Naive thymus-derived CD4-positive, alpha-beta T cell (primary cell): ENCODE measurements around the gene JUND. TPM values are rescaled to one million over a fixed set of nuclear protein-coding genes. Genes with fewer than 3 reads are reported as not detected.

ENCODE experiments used
- ATAC-seq: fragments of 150-1000 bp; cut with Tn5 transposase; 2 replicates; pipeline ENCODE4 v1.10.0; 2021; ENCODE audit warnings: mild to moderate bottlenecking, moderate library complexity
- CTCF ChIA-PET: fragments of 350-600 bp; sonication (Branson Sonifier 250); formaldehyde crosslinking; loops from one replicate; lab custom pipeline; 2021; ENCODE audit warnings: antibody characterized with exemption; lab: Charles Lee
- POLR2A ChIA-PET: fragments of 350-600 bp; sonication (Branson Sonifier 250); formaldehyde crosslinking; loops from one replicate; lab custom pipeline; 2021; ENCODE audit warnings: antibody characterized with exemption, inconsistent platforms; lab: Charles Lee
- DNase-seq, 9 donors: peaks; one replicate each; pipeline versions ENCODE4 v3.0.0 to v3.0.0-alpha.2; 2020 to 2022; ENCODE audit warnings: mixed read lengths in 1 of 9
- H3K27ac ChIP-seq: one replicate; pipeline ENCODE4 v1.7.0; 2013; ENCODE audit warnings: mild to moderate bottlenecking, low read depth, low read length, moderate library complexity
- H3K27me3 ChIP-seq, 2 donors: one replicate each; pipeline ENCODE4 v1.7.0; 2013; ENCODE audit warnings: low read length in 2 of 2, mild to moderate bottlenecking in 2 of 2, moderate library complexity in 2 of 2; ENCODE audit not compliant: control insufficient read depth in 2 of 2, insufficient read depth in 2 of 2
- H3K36me3 ChIP-seq, 3 experiments: 1 replicate in 2 of 3; 2 replicates in 1 of 3; pipeline ENCODE4 v1.7.0; 2013; ENCODE audit warnings: low read length in 3 of 3, mild to moderate bottlenecking in 3 of 3, moderate library complexity in 1 of 3; ENCODE audit not compliant: insufficient read depth in 3 of 3, control insufficient read depth in 2 of 3
- H3K4me1 ChIP-seq, 2 donors: one replicate each; pipeline ENCODE4 v1.7.0; 2013; ENCODE audit warnings: low read length in 2 of 2, mild to moderate bottlenecking in 2 of 2, moderate library complexity in 1 of 2; ENCODE audit not compliant: control insufficient read depth in 2 of 2, insufficient read depth in 2 of 2
- H3K4me3 ChIP-seq: 2 replicates; pipeline ENCODE4 v1.7.0; 2013; ENCODE audit warnings: mild to moderate bottlenecking, low read length
- H3K9me3 ChIP-seq, 3 experiments: 1 replicate in 2 of 3; 2 replicates in 1 of 3; pipeline ENCODE4 v1.7.0; 2013; ENCODE audit warnings: low read length in 3 of 3; ENCODE audit not compliant: control insufficient read depth in 2 of 3
- H3K27ac Mint-ChIP-seq, 9 donors: one replicate each; pipeline ENCODE4 v1.8.0; 2020 to 2022; ENCODE audit warnings: mixed read lengths in 9 of 9, mild to moderate bottlenecking in 8 of 9, moderate library complexity in 5 of 9, inconsistent platforms in 2 of 9
- H3K27me3 Mint-ChIP-seq, 5 donors: one replicate each; pipeline ENCODE4 v1.8.0; 2021 to 2022; ENCODE audit warnings: mixed read lengths in 5 of 5, mild to moderate bottlenecking in 1 of 5
- H3K36me3 Mint-ChIP-seq, 5 donors: one replicate each; pipeline ENCODE4 v1.8.0; 2020 to 2022; ENCODE audit warnings: mixed read lengths in 5 of 5, mild to moderate bottlenecking in 3 of 5, inconsistent platforms in 1 of 5
- H3K4me1 Mint-ChIP-seq, 7 donors: one replicate each; pipeline ENCODE4 v1.8.0; 2020 to 2022; ENCODE audit warnings: mixed read lengths in 7 of 7, mild to moderate bottlenecking in 3 of 7, inconsistent platforms in 1 of 7
- H3K4me3 Mint-ChIP-seq, 10 donors: one replicate each; pipeline ENCODE4 v1.8.0; 2020 to 2022; ENCODE audit warnings: mild to moderate bottlenecking in 10 of 10, mixed read lengths in 10 of 10, moderate library complexity in 6 of 10, inconsistent platforms in 2 of 10
- H3K9me3 Mint-ChIP-seq, 11 donors: one replicate each; pipeline ENCODE4 v1.8.0; 2020 to 2022; ENCODE audit warnings: mixed read lengths in 11 of 11, mild to moderate bottlenecking in 4 of 11, inconsistent platforms in 1 of 11, moderate library complexity in 1 of 11
- intact Hi-C, 2 donors: fragments of 100-400 bp; cut with micrococcal nuclease; formaldehyde crosslinking; loops; one replicate each; pipeline ENCODE4 v1.15.1; 2023
- polyA plus RNA-seq, 2 donors: library from polyadenylated mRNA; unstranded; fragments of 300-500 nt; fragmentation: Illumina TruSeq; gene quantifications; one replicate each; pipeline ENCODE4 v1.2.3, GENCODE V29; 2021
- total RNA-seq, 6 experiments: library from RNA in 5 of 6; stranded (reverse) in 5 of 6; gene quantifications; 1 replicate in 5 of 6; 2 replicates in 1 of 6; pipeline ENCODE4 v1.2.3 and lab custom pipeline; 2021 to 2026

JUND gene
- total and polyA plus RNA-seq, 7 experiments from 2014 or later = 29.0 to 1,360 (median 234) TPM

DNA sequence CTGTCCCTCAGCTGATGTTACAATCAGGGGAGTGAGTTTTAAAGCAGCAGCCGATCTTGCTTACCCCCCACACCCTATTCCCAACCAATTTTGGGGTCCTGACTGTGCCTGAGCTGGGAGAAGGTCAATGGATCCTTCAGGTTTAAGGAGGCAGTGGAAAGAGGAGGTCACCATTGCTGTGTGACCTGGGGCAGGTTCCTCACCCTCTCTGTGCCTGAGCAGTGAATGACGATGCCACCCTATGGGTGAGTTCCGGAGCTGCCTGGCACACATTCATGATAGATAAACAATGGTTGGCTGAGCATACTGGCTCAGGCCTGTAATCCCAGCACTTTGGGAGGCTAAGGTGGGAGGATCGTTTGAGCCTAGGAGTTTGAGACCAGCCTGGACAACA lies 20.3 kb upstream of the JUND start:
- peaks cover 10 to 42% (median 33%) of the 10 kb centered on the region in 7 donors for H3K4me1 Mint-ChIP-seq

DNA sequence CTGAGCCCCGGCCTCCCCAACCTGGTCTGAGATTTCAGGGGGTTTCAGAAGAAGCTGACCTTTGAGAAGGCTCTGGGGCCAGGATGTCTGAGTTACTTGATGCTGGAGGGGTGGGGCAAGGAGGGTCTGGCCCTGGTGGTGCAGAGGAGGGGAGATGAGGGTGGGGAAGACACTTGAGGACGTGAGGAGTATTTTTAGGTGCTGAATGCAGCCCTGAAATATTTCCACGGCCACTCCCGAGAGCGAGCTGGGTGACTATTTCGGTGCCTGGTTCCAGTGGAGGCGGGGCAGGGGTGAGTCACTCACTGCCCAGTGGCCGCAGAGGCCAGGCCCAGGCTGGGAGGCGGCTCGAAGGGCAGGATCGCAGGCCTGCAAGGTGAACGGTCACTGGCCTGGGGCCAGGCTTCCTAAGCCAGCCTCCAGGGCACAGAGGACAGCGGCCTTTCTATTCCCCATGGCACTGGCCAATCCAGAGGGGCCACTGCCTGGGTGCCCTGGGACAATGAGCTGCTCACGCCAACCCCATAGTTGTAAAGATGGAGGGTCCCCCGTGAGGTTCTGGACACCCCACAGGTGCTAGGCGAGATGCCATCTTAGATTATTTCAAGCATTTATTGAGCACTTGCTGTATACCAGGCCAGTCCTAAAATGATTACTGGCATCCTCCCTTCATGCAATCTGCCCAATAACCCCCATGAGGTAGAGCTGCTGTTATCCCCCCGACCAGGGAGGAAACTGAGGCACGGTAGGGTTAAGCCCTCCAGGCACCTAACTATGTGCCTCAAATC lies 19.7 kb upstream of the JUND start:
- POLR2A ChIA-PET = interaction anchor here (0.6 to 6.7 kb wide), 7 partner anchors 9 to 869 kb away, joined by 3 to 351 read pairs (median 96); partner anchors contain the start of genes JUND and LSM4
- H3K4me3 ChIP-seq = no peak overlapping the region
- H3K9me3 ChIP-seq = no peaks in the 10 kb centered on the region
- Mint-ChIP-seq H3K36me3 (peaks cover 0 to 27% (median 0%) of the 10 kb centered on the region in 5 donors), H3K4me3 (peak overlapping the region in 3 of 10 donors; percentile 20 to 59 (median 27)), H3K27ac (peak overlapping the region in 7 of 9 donors; percentile 29 to 89 (median 84)), H3K9me3 (peaks cover 0 to 6% (median 0%) of the 10 kb centered on the region in 11 donors), H3K4me1 (peaks cover 7 to 41% (median 30%) of the 10 kb centered on the region in 7 donors), H3K27me3 (no peaks in the 10 kb centered on the region)
- CTCF ChIA-PET = interaction anchor here (0.6 to 4.9 kb wide), 3 partner anchors 8 to 1298 kb away, joined by 3 to 73 read pairs (median 3); partner anchors contain the start of gene JUND
- H3K27ac ChIP-seq = peak overlapping the region; percentile 64
- no peaks in the 10 kb centered on the region for H3K27me3 ChIP-seq
- ATAC-seq = no peak
- no peaks in the 10 kb centered on the region for H3K36me3 ChIP-seq
- DNase-seq = no peak
- H3K4me1 ChIP-seq = peaks cover 16 to 26% of the 10 kb centered on the region in 2 donors
- intact Hi-C loops = no loop called here

More for the DNA sequence above, 20.3 kb upstream of the JUND start:
- H3K9me3 ChIP-seq = no peaks in the 10 kb centered on the region
- peaks cover 22 to 31% of the 10 kb centered on the region in 2 donors for H3K4me1 ChIP-seq
- H3K4me3 Mint-ChIP-seq = peak overlapping the region in 6 of 10 donors; percentile 27 to 59 (median 34)
- intact Hi-C loops = no loop called here
- peak overlapping the region; percentile 64 for H3K27ac ChIP-seq
- POLR2A ChIA-PET = interaction anchor here (1.1 to 6.7 kb wide), 6 partner anchors 9 to 22 kb away, joined by 4 to 351 read pairs (median 100); partner anchors contain the start of genes JUND and LSM4
- peaks cover 0 to 3% (median 0%) of the 10 kb centered on the region in 11 donors for H3K9me3 Mint-ChIP-seq
- H3K36me3 Mint-ChIP-seq = peaks cover 0 to 23% (median 0%) of the 10 kb centered on the region in 5 donors
- peak overlapping the region; percentile 54 to 89 (median 73) for H3K27ac Mint-ChIP-seq
- no peaks in the 10 kb centered on the region for H3K27me3 ChIP-seq
- H3K4me3 ChIP-seq = no peak overlapping the region
- no peaks in the 10 kb centered on the region for H3K36me3 ChIP-seq
- CTCF ChIA-PET = interaction anchor here (0.7 to 4.9 kb wide), 3 partner anchors 9 to 22 kb away, joined by 3 to 73 read pairs (median 3); partner anchors contain the start of gene JUND
- DNase-seq (no peak), ATAC-seq (no peak)
- no peaks in the 10 kb centered on the region for H3K27me3 Mint-ChIP-seq

DNA sequence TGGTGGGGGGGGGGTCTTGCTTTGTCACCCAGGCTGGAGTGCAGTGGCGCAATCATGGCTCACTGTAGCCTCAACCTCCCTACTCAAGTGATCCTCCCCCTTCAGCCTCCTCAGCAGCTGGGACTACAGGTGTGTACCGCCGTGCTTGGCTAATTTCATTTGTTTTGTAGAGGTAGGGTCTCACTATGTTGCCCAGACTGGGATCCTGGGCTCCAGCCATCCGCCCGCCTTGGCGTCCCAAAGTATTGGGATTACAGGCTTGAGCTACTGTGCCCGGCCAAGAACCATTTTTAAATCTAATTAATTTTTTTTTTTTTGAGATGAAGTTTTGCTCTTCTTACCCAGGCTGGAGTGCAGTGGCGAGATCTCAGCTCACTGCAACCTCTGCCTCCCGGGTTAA lies 18.2 kb upstream of the JUND start:
- Mint-ChIP-seq H3K4me3 (no peak overlapping the region), H3K27ac (peak overlapping the region in 4 of 9 donors; percentile 31 to 86 (median 56)), H3K27me3 (no peaks in the 10 kb centered on the region), H3K4me1 (peaks cover 9 to 40% (median 22%) of the 10 kb centered on the region in 7 donors), H3K36me3 (peaks cover 0 to 37% (median 0%) of the 10 kb centered on the region in 5 donors), H3K9me3 (peaks cover 0 to 19% (median 0%) of the 10 kb centered on the region in 11 donors)
- intact Hi-C loops = no loop called here
- ATAC-seq (no peak), DNase-seq (no peak)
- H3K27me3 ChIP-seq = no peaks in the 10 kb centered on the region
- POLR2A ChIA-PET = interaction anchor here (0.6 to 6.7 kb wide), 3 partner anchors 8 to 299 kb away, joined by 5 to 128 read pairs (median 46); partner anchors contain the start of gene JUND
- H3K36me3 ChIP-seq = no peaks in the 10 kb centered on the region
- CTCF ChIA-PET = no interaction called here
- H3K4me1 ChIP-seq = peaks cover 10 to 23% of the 10 kb centered on the region in 2 donors
- H3K4me3 ChIP-seq = no peak overlapping the region
- no peaks in the 10 kb centered on the region for H3K9me3 ChIP-seq
- H3K27ac ChIP-seq = no peak overlapping the region

DNA sequence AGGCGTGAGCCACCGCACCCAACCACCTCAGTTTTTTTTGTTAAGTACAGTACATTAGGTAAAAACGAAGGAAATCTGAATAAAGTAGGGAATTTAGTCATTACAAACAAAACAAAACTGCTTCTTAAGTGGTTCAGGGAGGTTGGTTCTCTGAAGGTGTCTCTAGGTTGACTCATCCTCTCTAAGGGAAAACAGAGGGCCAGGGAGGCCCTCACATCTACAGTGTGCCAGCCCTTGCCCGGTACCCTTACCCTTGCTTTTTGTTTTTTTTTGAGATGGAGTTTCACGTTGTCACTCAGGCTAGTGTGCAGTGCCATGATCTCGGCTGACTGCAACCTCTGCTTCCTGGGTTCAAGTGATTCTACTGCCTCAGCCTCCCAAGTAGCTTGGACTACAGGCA lies 17.2 kb upstream of the JUND start:
- no peak overlapping the region for H3K4me3 ChIP-seq
- H3K36me3 ChIP-seq = no peaks in the 10 kb centered on the region
- ChIA-PET POLR2A (interaction anchor here (0.8 to 4.6 kb wide), 2 partner anchors 19 to 22 kb away, joined by 3 to 46 read pairs; partner anchors contain the start of gene JUND), CTCF (interaction anchor here (1.3 kb wide), 1 partner anchor 19 kb away, joined by 4 read pairs; no protein-coding TSS in a partner anchor)
- peaks cover 16 to 26% of the 10 kb centered on the region in 2 donors for H3K4me1 ChIP-seq
- Mint-ChIP-seq H3K36me3 (peaks cover 0 to 29% (median 0%) of the 10 kb centered on the region in 5 donors), H3K27me3 (no peaks in the 10 kb centered on the region), H3K4me3 (peak overlapping the region in 1 of 10 donors; percentile 33), H3K9me3 (peaks cover 0 to 19% (median 0%) of the 10 kb centered on the region in 11 donors), H3K27ac (peak overlapping the region in 4 of 9 donors; percentile 31 to 86 (median 68)), H3K4me1 (peaks cover 14 to 45% (median 24%) of the 10 kb centered on the region in 7 donors)
- H3K27ac ChIP-seq = no peak overlapping the region
- no peaks in the 10 kb centered on the region for H3K9me3 ChIP-seq
- no peak for ATAC-seq
- intact Hi-C loops = no loop called here
- H3K27me3 ChIP-seq = no peaks in the 10 kb centered on the region
- no peak for DNase-seq

DNA sequence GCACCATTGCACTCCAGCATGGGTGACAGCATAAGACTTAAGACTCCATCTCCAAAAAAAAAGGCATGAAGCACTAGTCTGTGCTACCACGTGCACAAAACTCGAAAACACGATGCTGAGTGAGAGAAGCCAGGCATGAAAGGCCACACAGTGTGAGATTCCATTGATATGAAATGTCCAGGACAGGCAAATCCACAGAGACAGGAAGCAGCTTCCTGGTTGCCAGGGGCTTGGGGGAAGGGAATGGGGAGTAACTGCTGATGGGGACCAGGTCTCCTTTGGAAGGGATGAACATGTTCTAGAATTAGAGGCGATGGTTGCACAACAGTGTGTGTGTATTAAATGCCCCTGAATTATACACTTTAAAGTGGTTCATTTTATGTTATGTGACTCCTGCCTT lies 15.9 kb upstream of the JUND start:
- peak overlapping the region in 8 of 9 donors; percentile 4 to 74 (median 46) for H3K27ac Mint-ChIP-seq
- Histone ChIP-seq H3K4me1 (peaks cover 20 to 26% of the 10 kb centered on the region in 2 donors), H3K27ac (no peak overlapping the region), H3K4me3 (no peak overlapping the region), H3K9me3 (no peaks in the 10 kb centered on the region), H3K27me3 (no peaks in the 10 kb centered on the region), H3K36me3 (no peaks in the 10 kb centered on the region)
- peaks cover 0 to 19% (median 0%) of the 10 kb centered on the region in 11 donors for H3K9me3 Mint-ChIP-seq
- DNase-seq (no peak), ATAC-seq (no peak)
- ChIA-PET CTCF (interaction anchor here (1.3 kb wide), 1 partner anchor 18 kb away, joined by 4 read pairs; no protein-coding TSS in a partner anchor), POLR2A (interaction anchor here (0.8 to 4.6 kb wide), 6 partner anchors 9 to 24 kb away, joined by 3 to 46 read pairs (median 3); partner anchors contain the start of gene JUND)
- H3K4me3 Mint-ChIP-seq = no peak overlapping the region
- no peaks in the 10 kb centered on the region for H3K27me3 Mint-ChIP-seq
- peaks cover 0 to 27% (median 0%) of the 10 kb centered on the region in 5 donors for H3K36me3 Mint-ChIP-seq
- peaks cover 19 to 47% (median 27%) of the 10 kb centered on the region in 7 donors for H3K4me1 Mint-ChIP-seq
- intact Hi-C loops = no loop called here

DNA sequence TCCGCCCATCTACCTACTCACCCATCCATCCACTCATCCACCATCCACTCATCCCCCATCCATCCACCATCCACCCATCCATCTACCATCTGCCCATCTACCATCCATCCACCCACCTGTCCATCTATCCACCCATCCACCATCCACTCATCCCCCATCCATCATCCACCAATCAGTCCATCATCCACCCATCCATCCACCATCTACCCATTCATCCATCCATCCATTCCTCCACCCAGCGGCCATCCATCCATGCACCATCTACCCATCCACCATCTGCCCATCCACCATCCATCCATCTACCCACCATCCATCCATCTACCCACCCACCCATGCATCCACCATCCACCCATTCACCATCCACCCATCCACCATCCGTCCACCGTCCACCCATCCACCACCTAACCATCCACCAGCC lies 13.6 kb upstream of the JUND start:
- Histone ChIP-seq H3K27me3 (no peaks in the 10 kb centered on the region), H3K4me1 (peaks cover 32 to 41% of the 10 kb centered on the region in 2 donors), H3K4me3 (no peak overlapping the region), H3K36me3 (no peaks in the 10 kb centered on the region), H3K9me3 (no peaks in the 10 kb centered on the region), H3K27ac (peak overlapping the region; percentile 50)
- Mint-ChIP-seq H3K27me3 (no peaks in the 10 kb centered on the region), H3K4me3 (peak overlapping the region in 4 of 10 donors; percentile 55 to 83 (median 63)), H3K36me3 (peaks cover 0 to 30% (median 0%) of the 10 kb centered on the region in 5 donors), H3K9me3 (peaks cover 0 to 21% (median 0%) of the 10 kb centered on the region in 11 donors), H3K4me1 (peaks cover 32 to 58% (median 41%) of the 10 kb centered on the region in 7 donors), H3K27ac (peak overlapping the region; percentile 42 to 100 (median 94))
- CTCF ChIA-PET = no interaction called here
- intact Hi-C loops = loop anchor here in 1 of 2 donors (2.0 kb wide), 1 partner anchor 14 kb away; the partner anchor contains the start of gene JUND
- DNase-seq = no peak
- POLR2A ChIA-PET = interaction anchor here (1.0 to 6.7 kb wide), 2 partner anchors 10 to 15 kb away, joined by 4 to 216 read pairs; partner anchors contain the start of gene JUND
- no peak for ATAC-seq
